ENCODE results near the gene SCD5.

Gene SCD5

DNA sequence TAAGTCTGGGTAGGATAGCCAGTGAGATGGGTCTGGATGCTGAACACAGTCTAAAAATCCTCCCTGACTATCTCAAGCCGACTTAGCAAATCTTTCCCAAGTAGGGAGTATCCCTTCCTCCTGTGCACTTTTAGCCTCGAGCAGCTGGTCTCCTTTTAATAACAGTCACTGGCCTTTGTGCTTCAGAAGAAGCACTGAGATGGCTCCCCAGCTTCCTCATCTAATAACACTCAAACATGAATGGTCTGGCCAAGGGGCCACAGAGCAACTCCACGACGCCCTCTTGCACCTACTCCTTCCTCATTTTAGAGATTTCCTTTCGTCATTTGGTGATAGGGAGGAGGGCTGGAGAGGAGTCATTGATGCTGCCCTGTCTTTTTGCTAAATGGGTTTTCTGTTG, 158.1 kb downstream of the SCD5 start:
- no peak for DNase-seq (ENCODE audit: low read depth)

DNA sequence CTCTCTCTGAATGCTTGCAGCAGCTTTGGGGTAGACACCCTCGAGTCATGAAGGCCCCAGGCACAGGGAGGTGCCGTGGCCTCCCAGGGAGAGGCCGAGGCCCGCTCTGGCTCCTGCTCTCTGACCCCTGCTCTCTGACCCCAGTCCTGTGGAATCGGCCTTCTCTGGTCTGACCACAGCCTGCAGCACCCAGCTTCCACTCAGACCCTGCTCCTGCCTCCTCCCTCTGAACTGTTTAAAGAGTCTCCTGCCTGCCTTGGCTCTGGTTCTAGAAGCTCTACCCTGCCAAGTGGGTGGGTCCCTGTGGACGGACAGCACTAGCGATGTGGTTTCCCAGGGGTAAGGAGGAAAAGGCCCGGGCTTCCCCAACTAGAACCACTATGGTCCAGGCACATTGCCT, 158.6 kb downstream of the SCD5 start:
- no peak overlapping the region for H3K4me3 ChIP-seq (ENCODE audit: low read length)
- TF ChIP-seq, protein P1, sequence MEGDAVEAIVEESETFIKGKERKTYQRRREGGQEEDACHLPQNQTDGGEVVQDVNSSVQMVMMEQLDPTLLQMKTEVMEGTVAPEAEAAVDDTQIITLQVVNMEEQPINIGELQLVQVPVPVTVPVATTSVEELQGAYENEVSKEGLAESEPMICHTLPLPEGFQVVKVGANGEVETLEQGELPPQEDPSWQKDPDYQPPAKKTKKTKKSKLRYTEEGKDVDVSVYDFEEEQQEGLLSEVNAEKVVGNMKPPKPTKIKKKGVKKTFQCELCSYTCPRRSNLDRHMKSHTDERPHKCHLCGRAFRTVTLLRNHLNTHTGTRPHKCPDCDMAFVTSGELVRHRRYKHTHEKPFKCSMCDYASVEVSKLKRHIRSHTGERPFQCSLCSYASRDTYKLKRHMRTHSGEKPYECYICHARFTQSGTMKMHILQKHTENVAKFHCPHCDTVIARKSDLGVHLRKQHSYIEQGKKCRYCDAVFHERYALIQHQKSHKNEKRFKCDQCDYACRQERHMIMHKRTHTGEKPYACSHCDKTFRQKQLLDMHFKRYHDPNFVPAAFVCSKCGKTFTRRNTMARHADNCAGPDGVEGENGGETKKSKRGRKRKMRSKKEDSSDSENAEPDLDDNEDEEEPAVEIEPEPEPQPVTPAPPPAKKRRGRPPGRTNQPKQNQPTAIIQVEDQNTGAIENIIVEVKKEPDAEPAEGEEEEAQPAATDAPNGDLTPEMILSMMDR (IDR thresholded peaks at IDR 0.05; ENCODE audit: insufficient read depth, low read depth, low read length, missing control alignments) = no peak
- no peak for DNase-seq (ENCODE audit: low read depth)

More for the DNA sequence above, 158.1 kb downstream of the SCD5 start:
- H3K4me3 ChIP-seq (ENCODE audit: low read length) = no peak overlapping the region
- TF ChIP-seq, protein P1 (IDR thresholded peaks at IDR 0.05; ENCODE audit: insufficient read depth, low read depth, low read length, missing control alignments) = no peak

DNA sequence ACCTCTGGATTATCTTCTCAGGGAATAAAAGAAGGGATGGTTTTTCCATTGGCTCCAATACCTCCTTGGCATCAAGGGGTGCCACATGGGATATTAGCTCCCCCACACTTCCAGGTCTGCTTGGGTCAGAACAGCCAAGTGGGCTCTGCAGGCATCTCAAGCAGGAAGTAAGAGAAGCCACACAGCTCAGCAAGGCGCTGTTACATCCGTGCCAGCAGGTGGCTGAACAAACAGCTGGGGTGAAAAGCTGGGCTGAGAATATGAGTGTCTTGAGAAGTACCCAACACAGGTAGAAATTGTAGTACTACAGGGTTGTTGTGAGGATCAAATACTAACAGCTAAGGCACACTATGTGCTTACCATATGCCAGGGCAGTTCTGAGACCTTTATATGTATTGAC, 160.1 kb downstream of the SCD5 start:
- no peak overlapping the region for H3K4me3 ChIP-seq (ENCODE audit: low read length)
- TF ChIP-seq, protein P1 (IDR thresholded peaks at IDR 0.05; ENCODE audit: insufficient read depth, low read depth, low read length, missing control alignments) = no peak
- no peak for DNase-seq (ENCODE audit: low read depth)

DNA sequence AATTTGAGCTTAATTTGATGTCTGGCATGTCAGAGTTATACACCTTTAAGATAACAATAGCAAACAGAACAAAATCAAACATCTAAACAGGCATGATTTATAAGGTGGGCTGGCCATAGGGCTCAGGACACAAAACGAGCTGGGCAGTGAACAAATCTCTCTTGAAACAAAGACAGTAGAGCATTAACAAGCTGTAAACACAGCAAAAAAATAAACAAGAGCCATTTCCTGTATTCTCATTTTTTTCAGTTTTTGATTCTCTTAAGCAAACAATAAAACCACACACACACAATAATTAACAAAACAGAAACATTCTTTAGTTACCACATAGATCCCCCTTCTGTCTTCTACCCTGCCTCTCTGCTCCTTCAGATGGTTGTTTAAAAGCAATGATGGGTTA, 168.5 kb downstream of the SCD5 start:
- TF ChIP-seq, protein P1 (IDR thresholded peaks at IDR 0.05; ENCODE audit: insufficient read depth, low read depth, low read length, missing control alignments) = no peak
- no peak overlapping the region for H3K4me3 ChIP-seq (ENCODE audit: low read length)
- no peak for DNase-seq (ENCODE audit: low read depth)

DNA sequence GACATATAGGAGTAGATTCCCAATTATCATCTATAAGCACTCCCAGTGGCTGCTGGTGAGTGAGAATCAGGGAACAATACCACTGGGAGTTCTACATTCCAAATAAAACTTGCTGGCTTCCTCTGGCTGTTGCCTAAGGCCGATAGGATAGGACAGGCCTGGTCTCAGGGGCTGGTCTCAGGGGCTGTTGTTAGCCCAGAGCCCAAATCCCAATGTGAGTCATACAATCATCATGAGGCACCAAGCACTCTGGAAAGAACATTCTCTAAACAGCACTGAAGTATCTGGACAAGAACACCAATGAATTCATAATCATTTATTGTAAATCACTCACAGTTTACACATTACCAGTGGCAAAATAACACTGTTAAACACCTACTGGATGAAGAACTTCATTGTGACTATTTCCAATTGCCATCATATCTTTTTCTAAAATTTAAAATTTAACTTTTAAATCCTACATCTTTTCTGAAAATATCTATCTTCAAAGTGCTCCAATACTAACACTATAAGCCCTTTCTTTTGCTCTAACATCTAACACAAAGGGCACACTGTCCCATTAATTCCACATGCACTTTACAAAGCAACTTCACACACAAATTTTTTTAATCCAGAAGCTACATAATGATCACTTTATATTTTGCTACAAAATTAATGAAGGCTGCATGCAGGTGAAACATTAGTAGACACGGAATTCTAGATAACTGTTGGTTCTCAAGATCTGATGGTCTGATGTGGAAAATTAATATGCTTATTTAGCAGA, 169.2 kb downstream of the SCD5 start:
- no peak for DNase-seq (ENCODE audit: low read depth)
- H3K4me3 ChIP-seq (ENCODE audit: low read length) = no peak overlapping the region
- TF ChIP-seq, protein P1 (IDR thresholded peaks at IDR 0.05; ENCODE audit: insufficient read depth, low read depth, low read length, missing control alignments) = no peak

DNA sequence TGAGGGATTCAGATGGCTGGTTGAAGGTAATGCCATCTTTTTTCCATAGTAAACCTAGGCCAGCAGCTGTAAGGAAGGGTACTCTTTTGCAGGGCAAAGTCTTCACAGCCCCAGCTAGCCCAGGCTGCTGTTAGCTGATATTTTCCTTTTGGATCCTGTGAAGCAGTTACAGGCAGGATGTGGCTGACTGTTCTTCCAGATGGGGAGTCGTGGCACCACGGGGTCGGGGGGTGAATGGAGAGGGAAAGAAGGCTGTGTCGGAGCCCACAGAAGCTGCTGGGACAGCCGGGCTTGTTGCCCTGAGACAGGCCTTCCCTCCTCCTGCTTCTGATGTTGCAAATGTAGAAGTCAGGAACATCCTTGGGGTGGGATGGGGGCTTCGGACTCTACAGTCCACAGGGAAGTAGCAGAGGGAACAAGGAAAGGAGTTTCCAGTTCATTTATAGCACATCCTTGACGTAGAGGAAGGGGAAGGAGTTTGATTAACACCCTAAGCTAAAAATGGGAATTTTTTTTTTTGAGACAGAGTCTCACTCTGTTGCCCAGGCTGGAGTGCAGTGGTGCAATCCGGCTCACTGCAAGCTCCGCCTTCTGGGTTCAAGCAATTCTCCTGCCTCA, 172.2 kb downstream of the SCD5 start:
- DNase-seq (ENCODE audit: low read depth) = no peak
- TF ChIP-seq, protein P1 (IDR thresholded peaks at IDR 0.05; ENCODE audit: insufficient read depth, low read depth, low read length, missing control alignments) = no peak
- no peak overlapping the region for H3K4me3 ChIP-seq (ENCODE audit: low read length)

Measured in epithelial cell of esophagus (primary cell).